K562 (cell line): Measurements from ENCODE around the gene MED13L. TPM values are rescaled to one million over a fixed set of nuclear protein-coding genes. Genes with fewer than 3 reads are reported as not detected.
A peak's percentile ranks its signal among the peaks of the same experiment; 100 is the strongest.

ENCODE experiments used
- ARID1B ChIP-seq: fragments of 450-650 bp; IDR thresholded peaks from 2 replicates; pipeline ENCODE4 v1.6.1; 2016; ENCODE audit warnings: antibody characterized with exemption, mild to moderate bottlenecking, inconsistent platforms
- NFE2 ChIP-seq: IDR thresholded peaks from 2 replicates; pipeline ENCODE4 v1.6.1; 2014; ENCODE audit warnings: antibody characterized with exemption, low read depth
- NR2C1 ChIP-seq, 2 experiments: fragments of 450-650 bp; IDR thresholded peaks; 2 replicates each; pipeline ENCODE4 v1.6.1; 2017; ENCODE audit warnings: mild to moderate bottlenecking in 2 of 2, antibody characterized with exemption in 1 of 2, inconsistent platforms in 1 of 2, missing compliant biosample characterization in 1 of 2, missing genetic modification characterization in 1 of 2
- RUNX1 ChIP-seq: sonication (generic); IDR thresholded peaks from 2 replicates; pipeline ENCODE4 v1.6.1; 2016; ENCODE audit warnings: antibody characterized with exemption, low read depth
- TAF7 ChIP-seq: fragments of 450-650 bp; IDR thresholded peaks from 2 replicates; pipeline ENCODE4 v1.6.1; 2016; ENCODE audit warnings: missing genetic modification characterization, missing compliant biosample characterization
- polyA plus RNA-seq, 8 experiments: library from polyadenylated mRNA; depleted of rRNA in 4 of 8; stranded (reverse) in 5 of 8; unstranded in 3 of 8; fragments of >200 nt; fragmentation: Nextera tagmentation in 2 of 8; fragmentation: Illumina TruSeq in 1 of 8; extraction: Ambion mirVana in 2 of 8; extraction: Trizol in 1 of 8; gene quantifications; 2 replicates each; pipeline versions ENCODE4 v1.2.1 to v1.2.3, GENCODE V29; 2011 to 2014; ENCODE audit warnings: inconsistent platforms in 1 of 8, missing spikeins in 1 of 8
- total RNA-seq, 7 experiments: library from RNA; depleted of rRNA in 6 of 7; stranded (reverse); fragments of >200 nt in 6 of 7; fragmentation: Illumina TruSeq in 2 of 7; extraction: Trizol in 2 of 7; gene quantifications; 2 replicates each; pipeline versions ENCODE4 v1.2.1 to v1.2.3, GENCODE V29; 2011 to 2021; ENCODE audit warnings: low replicate concordance in 1 of 7
- TF ChIP-seq, protein P1 (sequence below): fragments of 450-650 bp; IDR thresholded peaks from 2 replicates; pipeline ENCODE4 v1.6.1; 2017; ENCODE audit warnings: antibody characterized with exemption, mild to moderate bottlenecking
- TF ChIP-seq, protein P2 (sequence below), 2 experiments: IDR thresholded peaks in 1 of 2; conservative IDR thresholded peaks in 1 of 2; 2 replicates each; pipeline ENCODE4 v1.6.1; 2016; ENCODE audit warnings: low read depth in 2 of 2, mild to moderate bottlenecking in 1 of 2, missing compliant biosample characterization in 1 of 2, missing genetic modification characterization in 1 of 2, moderate library complexity in 1 of 2
- TF ChIP-seq, protein P3 (sequence below): sonication (generic); IDR thresholded peaks from 2 replicates; pipeline ENCODE4 v1.6.1; 2016
- TF ChIP-seq, protein P4 (sequence below), 2 experiments: fragments of 450-650 bp; IDR thresholded peaks; 2 replicates each; pipeline ENCODE4 v1.6.1; 2016; ENCODE audit warnings: mild to moderate bottlenecking in 2 of 2, borderline replicate concordance in 1 of 2, low read depth in 1 of 2, moderate library complexity in 1 of 2

The MED13L gene
- total and polyA plus RNA-seq, 9 of the 15 experiments (the other 6 are each of a cell fraction or from before 2014, with no cell fraction given), result 13.4 to 90.3 (median 36.9) TPM

- TF ChIP-seq, protein P1, sequence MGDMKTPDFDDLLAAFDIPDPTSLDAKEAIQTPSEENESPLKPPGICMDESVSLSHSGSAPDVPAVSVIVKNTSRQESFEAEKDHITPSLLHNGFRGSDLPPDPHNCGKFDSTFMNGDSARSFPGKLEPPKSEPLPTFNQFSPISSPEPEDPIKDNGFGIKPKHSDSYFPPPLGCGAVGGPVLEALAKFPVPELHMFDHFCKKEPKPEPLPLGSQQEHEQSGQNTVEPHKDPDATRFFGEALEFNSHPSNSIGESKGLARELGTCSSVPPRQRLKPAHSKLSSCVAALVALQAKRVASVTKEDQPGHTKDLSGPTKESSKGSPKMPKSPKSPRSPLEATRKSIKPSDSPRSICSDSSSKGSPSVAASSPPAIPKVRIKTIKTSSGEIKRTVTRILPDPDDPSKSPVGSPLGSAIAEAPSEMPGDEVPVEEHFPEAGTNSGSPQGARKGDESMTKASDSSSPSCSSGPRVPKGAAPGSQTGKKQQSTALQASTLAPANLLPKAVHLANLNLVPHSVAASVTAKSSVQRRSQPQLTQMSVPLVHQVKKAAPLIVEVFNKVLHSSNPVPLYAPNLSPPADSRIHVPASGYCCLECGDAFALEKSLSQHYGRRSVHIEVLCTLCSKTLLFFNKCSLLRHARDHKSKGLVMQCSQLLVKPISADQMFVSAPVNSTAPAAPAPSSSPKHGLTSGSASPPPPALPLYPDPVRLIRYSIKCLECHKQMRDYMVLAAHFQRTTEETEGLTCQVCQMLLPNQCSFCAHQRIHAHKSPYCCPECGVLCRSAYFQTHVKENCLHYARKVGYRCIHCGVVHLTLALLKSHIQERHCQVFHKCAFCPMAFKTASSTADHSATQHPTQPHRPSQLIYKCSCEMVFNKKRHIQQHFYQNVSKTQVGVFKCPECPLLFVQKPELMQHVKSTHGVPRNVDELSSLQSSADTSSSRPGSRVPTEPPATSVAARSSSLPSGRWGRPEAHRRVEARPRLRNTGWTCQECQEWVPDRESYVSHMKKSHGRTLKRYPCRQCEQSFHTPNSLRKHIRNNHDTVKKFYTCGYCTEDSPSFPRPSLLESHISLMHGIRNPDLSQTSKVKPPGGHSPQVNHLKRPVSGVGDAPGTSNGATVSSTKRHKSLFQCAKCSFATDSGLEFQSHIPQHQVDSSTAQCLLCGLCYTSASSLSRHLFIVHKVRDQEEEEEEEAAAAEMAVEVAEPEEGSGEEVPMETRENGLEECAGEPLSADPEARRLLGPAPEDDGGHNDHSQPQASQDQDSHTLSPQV, result peak; percentile 30; the same call in 1 of the 2 replicates
- TF ChIP-seq, protein P2, sequence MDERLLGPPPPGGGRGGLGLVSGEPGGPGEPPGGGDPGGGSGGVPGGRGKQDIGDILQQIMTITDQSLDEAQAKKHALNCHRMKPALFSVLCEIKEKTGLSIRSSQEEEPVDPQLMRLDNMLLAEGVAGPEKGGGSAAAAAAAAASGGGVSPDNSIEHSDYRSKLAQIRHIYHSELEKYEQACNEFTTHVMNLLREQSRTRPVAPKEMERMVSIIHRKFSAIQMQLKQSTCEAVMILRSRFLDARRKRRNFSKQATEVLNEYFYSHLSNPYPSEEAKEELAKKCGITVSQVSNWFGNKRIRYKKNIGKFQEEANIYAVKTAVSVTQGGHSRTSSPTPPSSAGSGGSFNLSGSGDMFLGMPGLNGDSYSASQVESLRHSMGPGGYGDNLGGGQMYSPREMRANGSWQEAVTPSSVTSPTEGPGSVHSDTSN (CRISPR knock-in tag; IDR thresholded peaks at IDR 0.05; ENCODE audit: low read depth), result no peak
- TF ChIP-seq, protein P2 (tag; conservative IDR thresholded peaks at IDR 0.05; ENCODE audit: low read depth), result 0 out of 2 replicates have a peak, but pooled peaks have one; percentile 33
- TF ChIP-seq, protein P3, sequence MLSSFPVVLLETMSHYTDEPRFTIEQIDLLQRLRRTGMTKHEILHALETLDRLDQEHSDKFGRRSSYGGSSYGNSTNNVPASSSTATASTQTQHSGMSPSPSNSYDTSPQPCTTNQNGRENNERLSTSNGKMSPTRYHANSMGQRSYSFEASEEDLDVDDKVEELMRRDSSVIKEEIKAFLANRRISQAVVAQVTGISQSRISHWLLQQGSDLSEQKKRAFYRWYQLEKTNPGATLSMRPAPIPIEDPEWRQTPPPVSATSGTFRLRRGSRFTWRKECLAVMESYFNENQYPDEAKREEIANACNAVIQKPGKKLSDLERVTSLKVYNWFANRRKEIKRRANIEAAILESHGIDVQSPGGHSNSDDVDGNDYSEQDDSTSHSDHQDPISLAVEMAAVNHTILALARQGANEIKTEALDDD, result peak; percentile 65
- TF ChIP-seq TAF7 (tag), result no peak
- TF ChIP-seq, protein P4, sequence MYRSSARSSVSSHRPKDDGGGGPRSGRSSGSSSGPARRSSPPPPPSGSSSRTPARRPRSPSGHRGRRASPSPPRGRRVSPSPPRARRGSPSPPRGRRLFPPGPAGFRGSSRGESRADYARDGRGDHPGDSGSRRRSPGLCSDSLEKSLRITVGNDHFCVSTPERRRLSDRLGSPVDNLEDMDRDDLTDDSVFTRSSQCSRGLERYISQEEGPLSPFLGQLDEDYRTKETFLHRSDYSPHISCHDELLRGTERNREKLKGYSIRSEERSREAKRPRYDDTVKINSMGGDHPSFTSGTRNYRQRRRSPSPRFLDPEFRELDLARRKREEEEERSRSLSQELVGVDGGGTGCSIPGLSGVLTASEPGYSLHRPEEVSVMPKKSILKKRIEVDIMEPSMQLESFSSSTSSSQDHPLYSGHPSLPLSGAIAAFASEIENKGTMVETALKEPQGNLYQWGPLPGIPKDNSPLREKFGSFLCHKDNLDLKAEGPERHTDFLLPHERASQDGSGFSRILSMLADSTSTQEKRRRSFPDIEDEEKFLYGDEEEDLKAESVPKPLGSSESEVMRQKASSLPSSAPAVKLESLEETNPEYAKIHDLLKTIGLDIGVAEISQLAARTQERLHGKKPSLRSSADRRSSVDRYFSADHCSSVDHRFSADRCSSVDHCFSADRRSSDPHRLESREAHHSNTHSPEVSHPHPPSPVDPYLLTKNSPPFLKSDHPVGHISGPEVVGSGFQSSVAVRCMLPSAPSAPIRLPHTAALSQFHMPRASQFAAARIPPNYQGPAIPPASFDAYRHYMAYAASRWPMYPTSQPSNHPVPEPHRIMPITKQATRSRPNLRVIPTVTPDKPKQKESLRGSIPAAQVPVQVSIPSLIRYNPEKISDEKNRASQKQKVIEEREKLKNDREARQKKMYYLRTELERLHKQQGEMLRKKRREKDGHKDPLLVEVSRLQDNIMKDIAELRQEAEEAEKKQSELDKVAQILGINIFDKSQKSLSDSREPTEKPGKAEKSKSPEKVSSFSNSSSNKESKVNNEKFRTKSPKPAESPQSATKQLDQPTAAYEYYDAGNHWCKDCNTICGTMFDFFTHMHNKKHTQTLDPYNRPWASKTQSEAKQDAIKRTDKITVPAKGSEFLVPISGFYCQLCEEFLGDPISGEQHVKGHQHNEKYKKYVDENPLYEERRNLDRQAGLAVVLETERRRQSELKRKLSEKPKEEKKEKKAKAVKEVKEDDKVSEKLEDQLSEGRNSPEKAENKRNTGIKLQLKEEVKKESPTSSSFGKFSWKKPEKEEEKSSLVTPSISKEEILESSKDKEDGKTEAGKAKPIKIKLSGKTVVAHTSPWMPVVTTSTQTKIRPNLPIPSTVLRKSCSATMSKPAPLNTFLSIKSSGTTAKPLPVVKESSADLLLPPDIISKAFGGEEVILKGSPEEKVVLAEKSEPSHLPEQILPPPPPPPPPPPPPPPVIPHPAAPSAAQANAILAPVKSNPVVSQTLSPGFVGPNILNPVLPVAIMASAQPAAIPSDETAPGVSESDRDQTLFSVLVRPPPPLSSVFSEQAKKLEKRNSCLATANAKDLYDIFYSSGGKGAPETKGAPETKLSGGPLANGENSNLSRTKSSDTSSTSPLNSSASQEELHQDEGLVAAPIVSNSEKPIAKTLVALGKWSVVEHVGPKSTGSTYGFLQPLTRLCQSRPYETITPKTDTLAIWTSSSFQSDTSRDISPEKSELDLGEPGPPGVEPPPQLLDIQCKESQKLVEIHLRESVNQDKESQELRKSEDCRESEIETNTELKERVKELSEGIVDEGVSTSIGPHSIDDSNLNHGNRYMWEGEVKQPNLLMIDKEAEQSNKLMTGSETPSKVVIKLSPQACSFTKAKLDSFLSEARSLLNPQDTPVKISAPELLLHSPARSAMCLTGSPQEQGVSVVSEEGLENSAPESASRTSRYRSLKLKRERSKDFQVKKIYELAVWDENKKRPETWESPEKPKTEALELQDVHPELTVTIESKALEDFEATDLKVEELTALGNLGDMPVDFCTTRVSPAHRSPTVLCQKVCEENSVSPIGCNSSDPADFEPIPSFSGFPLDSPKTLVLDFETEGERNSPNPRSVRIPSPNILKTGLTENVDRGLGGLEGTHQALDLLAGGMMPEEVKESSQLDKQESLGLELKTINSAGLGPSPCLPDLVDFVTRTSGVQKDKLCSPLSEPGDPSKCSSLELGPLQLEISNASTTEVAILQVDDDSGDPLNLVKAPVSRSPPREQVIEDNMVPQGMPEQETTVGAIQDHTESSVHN (IDR thresholded peaks at IDR 0.05; ENCODE audit: borderline replicate concordance in 1 of 2, low read depth in 1 of 2), result no peak
- peak; percentile 60 for TF ChIP-seq NFE2
- no peak for TF ChIP-seq RUNX1
- peak; percentile 23 for TF ChIP-seq ARID1B
- peak; percentile 47; the same call in 1 of the 2 replicates for TF ChIP-seq NR2C1 (IDR thresholded peaks at IDR 0.05)
- no peak for TF ChIP-seq NR2C1 (tag; IDR thresholded peaks at IDR 0.05)
Observed at GRCh38 chr12:116172224-116172849, 105.2 kb downstream of the MED13L start (continued).
